ENCODE data around the gene RTP5.
A peak's percentile ranks its signal among the peaks of the same experiment; 100 is the strongest.

The RTP5 gene

DNA sequence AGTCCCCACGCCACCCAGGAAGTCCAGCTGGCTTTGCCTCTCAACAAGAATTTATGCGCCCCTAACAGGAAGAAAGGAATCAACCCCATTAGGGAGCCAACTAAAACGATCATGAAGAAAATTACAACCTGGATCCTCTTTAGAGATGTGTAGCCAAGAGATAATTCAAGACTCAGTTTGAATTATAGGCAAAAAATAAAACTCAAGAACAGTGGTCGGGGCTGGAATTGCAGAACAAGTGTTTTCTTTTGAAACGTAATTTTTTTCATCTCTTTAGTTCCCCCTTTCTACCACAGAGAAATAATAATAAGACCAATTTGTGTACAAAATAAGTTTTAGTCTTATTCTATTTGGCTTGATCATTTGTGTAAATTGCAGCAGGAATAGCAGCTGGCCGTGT is 33.2 kb upstream of the RTP5 start:
- Mint-ChIP-seq H3K4me3 (no peak overlapping the region), H3K4me1 (ENCODE audit: low read depth) (peaks cover 10% of the 10 kb centered on the region), H3K27me3 (ENCODE audit: low read depth) (peaks cover 47% of the 10 kb centered on the region), H3K27ac (no peak overlapping the region), H3K9me3 (peaks cover 5% of the 10 kb centered on the region), H3K36me3 (ENCODE audit: low read depth) (no peaks in the 10 kb centered on the region)
- no peak for DNase-seq (ENCODE audit: low spot score)

- no peak overlapping the region for H3K4me3 Mint-ChIP-seq
- H3K9me3 Mint-ChIP-seq, result peaks cover 5% of the 10 kb centered on the region
- H3K27ac Mint-ChIP-seq, result no peak overlapping the region
- H3K27me3 Mint-ChIP-seq (ENCODE audit: low read depth), result peaks cover 42% of the 10 kb centered on the region
- no peak for DNase-seq (ENCODE audit: low spot score)
- no peaks in the 10 kb centered on the region for H3K36me3 Mint-ChIP-seq (ENCODE audit: low read depth)
- H3K4me1 Mint-ChIP-seq (ENCODE audit: low read depth), result peaks cover 10% of the 10 kb centered on the region
Observed at GRCh38 chr2:241837197-241837965, 32.1 kb upstream of the RTP5 start.

- H3K9me3 Mint-ChIP-seq, result no peaks in the 10 kb centered on the region
- H3K4me1 Mint-ChIP-seq (ENCODE audit: low read depth), result peaks cover 26% of the 10 kb centered on the region
- no peak overlapping the region for H3K4me3 Mint-ChIP-seq
- H3K36me3 Mint-ChIP-seq (ENCODE audit: low read depth), result no peaks in the 10 kb centered on the region
- no peak overlapping the region for H3K27ac Mint-ChIP-seq
- H3K27me3 Mint-ChIP-seq (ENCODE audit: low read depth), result peaks cover 24% of the 10 kb centered on the region
- no peak for DNase-seq (ENCODE audit: low spot score)
Observed at GRCh38 chr2:241841181-241842066, 28.1 kb upstream of the RTP5 start.

DNA sequence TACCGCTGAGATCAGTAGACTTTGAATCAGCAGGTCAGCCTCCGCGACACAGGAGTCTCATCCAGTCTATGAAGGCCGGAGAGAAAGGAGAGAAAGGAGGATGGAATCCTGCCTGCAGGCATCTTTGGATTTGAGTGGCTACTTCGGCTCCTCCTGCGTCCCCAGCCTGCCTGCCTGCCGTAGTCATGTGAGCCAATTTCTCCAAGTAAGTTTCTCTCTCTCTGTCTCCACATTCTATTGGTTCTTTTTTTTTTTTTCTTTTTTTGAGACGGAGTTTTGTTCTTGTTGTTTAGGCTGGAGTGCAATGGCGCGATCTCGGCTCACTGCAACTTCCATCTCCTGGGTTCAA is 27.5 kb upstream of the RTP5 start:
- DNase-seq (ENCODE audit: low spot score), result no peak
- Mint-ChIP-seq H3K36me3 (ENCODE audit: low read depth) (no peaks in the 10 kb centered on the region), H3K4me3 (no peak overlapping the region), H3K27ac (no peak overlapping the region), H3K27me3 (ENCODE audit: low read depth) (peaks cover 19% of the 10 kb centered on the region), H3K9me3 (no peaks in the 10 kb centered on the region), H3K4me1 (ENCODE audit: low read depth) (peaks cover 28% of the 10 kb centered on the region)

- DNase-seq (ENCODE audit: low spot score), result peak; percentile 67
- Mint-ChIP-seq H3K27ac (peak overlapping the region; percentile 77), H3K36me3 (ENCODE audit: low read depth) (no peaks in the 10 kb centered on the region), H3K4me1 (ENCODE audit: low read depth) (peaks cover 27% of the 10 kb centered on the region), H3K4me3 (peak overlapping the region; percentile 76), H3K9me3 (no peaks in the 10 kb centered on the region), H3K27me3 (ENCODE audit: low read depth) (peaks cover 12% of the 10 kb centered on the region)
Observed at GRCh38 chr2:241842620-241843211, 26.8 kb upstream of the RTP5 start.

DNA sequence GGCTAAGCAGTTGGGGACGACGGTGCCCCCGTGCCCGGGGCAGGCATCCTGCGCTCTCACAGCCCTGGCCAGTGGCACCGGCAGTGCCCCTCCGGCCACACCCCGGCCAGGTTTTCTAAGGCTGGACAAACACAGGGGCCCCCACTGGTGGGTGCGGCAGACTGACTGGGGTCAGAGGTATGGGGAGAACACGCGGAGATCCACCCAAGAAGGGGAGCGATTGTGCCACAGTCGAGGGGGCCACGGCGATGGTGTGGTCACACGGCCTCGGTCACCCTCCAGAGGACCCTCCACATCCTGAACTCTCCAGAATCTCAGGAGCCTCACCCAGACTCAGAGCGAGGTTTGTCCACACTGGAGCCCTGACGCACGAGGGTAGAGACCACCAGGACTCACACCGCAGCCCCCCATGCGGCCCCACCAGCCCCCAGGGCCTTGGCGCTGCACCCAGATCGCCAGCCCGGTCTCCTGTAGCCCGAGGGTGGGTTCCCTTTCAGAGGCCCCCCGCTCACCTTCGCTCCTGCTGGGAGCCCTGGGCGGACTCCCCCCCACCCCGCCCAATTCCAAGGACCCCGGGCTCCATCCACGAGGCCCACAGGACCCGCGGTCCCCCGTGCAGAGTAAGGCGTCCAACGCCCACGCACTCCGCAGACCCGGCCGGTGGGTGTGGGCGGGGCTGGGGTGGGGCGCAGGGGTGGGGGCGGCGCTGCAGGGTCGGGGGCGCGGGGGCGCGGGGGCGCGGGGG is 26.0 kb upstream of the RTP5 start:
- Mint-ChIP-seq H3K9me3 (no peaks in the 10 kb centered on the region), H3K36me3 (ENCODE audit: low read depth) (no peaks in the 10 kb centered on the region), H3K4me3 (peak overlapping the region; percentile 76), H3K27ac (peak overlapping the region; percentile 77), H3K27me3 (ENCODE audit: low read depth) (peaks cover 5% of the 10 kb centered on the region), H3K4me1 (ENCODE audit: low read depth) (peaks cover 27% of the 10 kb centered on the region)
- DNase-seq (ENCODE audit: low spot score), result no peak

- DNase-seq (ENCODE audit: low spot score), result peak; percentile 96
- H3K27me3 Mint-ChIP-seq (ENCODE audit: low read depth), result peaks cover 2% of the 10 kb centered on the region
- peaks cover 25% of the 10 kb centered on the region for H3K4me1 Mint-ChIP-seq (ENCODE audit: low read depth)
- H3K36me3 Mint-ChIP-seq (ENCODE audit: low read depth), result no peaks in the 10 kb centered on the region
- H3K9me3 Mint-ChIP-seq, result no peaks in the 10 kb centered on the region
- peak overlapping the region; percentile 73 for H3K4me3 Mint-ChIP-seq
- H3K27ac Mint-ChIP-seq, result peak overlapping the region; percentile 89
Observed at GRCh38 chr2:241844066-241844728, 25.3 kb upstream of the RTP5 start.

- Mint-ChIP-seq H3K4me3 (peak overlapping the region; percentile 73), H3K27me3 (ENCODE audit: low read depth) (no peaks in the 10 kb centered on the region), H3K4me1 (ENCODE audit: low read depth) (peaks cover 25% of the 10 kb centered on the region), H3K36me3 (ENCODE audit: low read depth) (no peaks in the 10 kb centered on the region), H3K9me3 (no peaks in the 10 kb centered on the region), H3K27ac (peak overlapping the region; percentile 89)
- no peak for DNase-seq (ENCODE audit: low spot score)
Observed at GRCh38 chr2:241844831-241845578, 24.5 kb upstream of the RTP5 start.

GRCh38 chr2:241846406-241846805 is 23.1 kb upstream of the RTP5 start:
- no peaks in the 10 kb centered on the region for H3K36me3 Mint-ChIP-seq (ENCODE audit: low read depth)
- H3K27me3 Mint-ChIP-seq (ENCODE audit: low read depth), result no peaks in the 10 kb centered on the region
- peak overlapping the region; percentile 81 for H3K27ac Mint-ChIP-seq
- peaks cover 25% of the 10 kb centered on the region for H3K4me1 Mint-ChIP-seq (ENCODE audit: low read depth)
- DNase-seq (ENCODE audit: low spot score), result no peak
- H3K4me3 Mint-ChIP-seq, result peak overlapping the region; percentile 73
- no peaks in the 10 kb centered on the region for H3K9me3 Mint-ChIP-seq

DNA sequence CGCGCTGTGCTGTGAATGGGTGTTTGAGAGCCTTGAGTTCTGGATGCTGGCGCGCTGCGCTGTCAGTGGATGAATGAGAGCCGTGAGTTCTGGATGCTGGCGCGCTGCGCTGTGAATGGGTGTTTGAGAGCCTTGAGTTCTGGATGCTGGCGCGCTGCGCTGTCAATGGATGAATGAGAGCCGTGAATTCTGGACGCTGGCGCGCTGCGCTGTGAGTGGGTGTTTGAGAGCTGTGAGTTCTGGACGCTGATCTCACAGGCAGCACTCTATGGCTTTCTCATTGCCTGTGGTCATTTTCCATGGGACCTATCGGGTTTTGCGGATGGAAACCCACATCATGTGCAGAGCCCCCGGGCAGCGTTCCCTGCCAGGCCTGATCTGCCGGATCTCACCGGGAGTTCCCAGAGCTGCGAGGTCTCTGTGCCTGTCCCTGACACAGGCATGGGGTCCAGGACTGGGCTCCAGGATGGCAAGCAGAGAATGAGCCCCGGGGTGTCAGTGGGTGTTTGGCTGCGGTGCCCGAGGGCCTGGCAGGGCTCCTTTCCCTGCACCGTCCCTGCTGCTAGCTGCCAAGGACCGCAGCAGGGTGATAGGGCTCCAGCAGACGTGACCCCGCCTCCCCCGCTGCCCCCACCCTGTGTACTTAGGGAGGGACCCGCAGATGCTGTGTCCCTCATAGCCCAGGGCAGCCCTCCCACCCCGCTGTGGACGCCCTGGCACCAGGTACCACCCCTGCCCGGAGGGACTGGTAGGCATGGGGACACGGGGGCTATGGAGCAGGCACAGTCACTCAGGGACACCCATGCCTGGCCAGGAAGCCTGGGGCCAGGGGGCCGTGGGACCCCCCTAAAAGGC is 20.5 kb upstream of the RTP5 start:
- Mint-ChIP-seq H3K36me3 (ENCODE audit: low read depth) (no peaks in the 10 kb centered on the region), H3K4me3 (no peak overlapping the region), H3K27ac (no peak overlapping the region), H3K9me3 (no peaks in the 10 kb centered on the region), H3K4me1 (ENCODE audit: low read depth) (peaks cover 17% of the 10 kb centered on the region), H3K27me3 (ENCODE audit: low read depth) (no peaks in the 10 kb centered on the region)
- no peak for DNase-seq (ENCODE audit: low spot score)

- H3K27ac Mint-ChIP-seq, result no peak overlapping the region
- H3K4me3 Mint-ChIP-seq, result no peak overlapping the region
- no peaks in the 10 kb centered on the region for H3K27me3 Mint-ChIP-seq (ENCODE audit: low read depth)
- H3K36me3 Mint-ChIP-seq (ENCODE audit: low read depth), result no peaks in the 10 kb centered on the region
- peaks cover 15% of the 10 kb centered on the region for H3K4me1 Mint-ChIP-seq (ENCODE audit: low read depth)
- H3K9me3 Mint-ChIP-seq, result no peaks in the 10 kb centered on the region
- no peak for DNase-seq (ENCODE audit: low spot score)
Observed at GRCh38 chr2:241849616-241850543, 19.6 kb upstream of the RTP5 start.

All from T-helper 2 cell treated with Interferon-gamma antibody and Interleukin-4, amounts not matched to agents 5 μg/mL and 100 μg/mL, for 36 hours (primary cell).